Retinal pigment epithelial cell (primary cell): ENCODE measurements around the gene ATXN2.

Experiments
- DNase-seq: peaks from one replicate; pipeline ENCODE4 v3.0.0-alpha.2; 2010; ENCODE audit warnings: low read depth
- H3K4me3 ChIP-seq: 2 replicates; pipeline ENCODE4 v1.5.1; 2011; ENCODE audit warnings: mild to moderate bottlenecking, low read length, control low read depth, moderate library complexity
- TF ChIP-seq, protein P1 (sequence below): conservative IDR thresholded peaks from 2 replicates; pipeline ENCODE4 v1.5.1; 2011; ENCODE audit warnings: low read depth, low read length, control low read depth, inconsistent platforms

Gene ATXN2

DNA sequence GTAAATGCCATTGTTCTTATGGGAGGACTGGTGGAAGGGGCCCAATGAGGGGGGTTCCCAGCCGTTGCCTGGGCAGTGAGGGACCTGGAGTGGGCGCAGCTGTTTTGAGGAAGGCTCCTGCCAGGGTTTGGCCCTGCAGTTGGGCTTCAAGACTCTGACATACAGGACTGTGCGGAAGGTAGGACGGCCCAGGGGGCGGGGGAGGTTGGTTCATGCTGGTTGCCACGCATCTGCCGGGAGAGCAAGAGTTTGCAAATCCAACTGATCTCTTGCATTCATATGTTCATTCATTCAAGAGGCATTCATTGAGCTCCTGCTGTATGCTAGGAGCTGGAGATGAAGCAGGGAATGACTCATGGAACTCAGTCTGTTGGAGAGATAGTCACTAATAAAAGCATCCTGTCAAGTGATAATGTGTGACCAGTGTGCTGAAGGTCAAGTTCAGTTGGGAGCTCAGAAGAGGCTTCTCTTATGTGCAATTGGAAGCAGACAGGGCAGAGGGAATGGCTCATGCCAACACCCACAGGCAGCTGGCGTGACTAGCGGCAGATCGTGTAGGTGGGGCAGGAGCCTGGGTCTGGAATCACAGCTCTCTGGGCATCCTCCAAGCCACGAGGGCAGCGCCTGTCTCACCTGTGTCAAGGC, 185.6 kb downstream of the ATXN2 start:
- no peak for DNase-seq
- no peak overlapping the region for H3K4me3 ChIP-seq
- TF ChIP-seq, protein P1, sequence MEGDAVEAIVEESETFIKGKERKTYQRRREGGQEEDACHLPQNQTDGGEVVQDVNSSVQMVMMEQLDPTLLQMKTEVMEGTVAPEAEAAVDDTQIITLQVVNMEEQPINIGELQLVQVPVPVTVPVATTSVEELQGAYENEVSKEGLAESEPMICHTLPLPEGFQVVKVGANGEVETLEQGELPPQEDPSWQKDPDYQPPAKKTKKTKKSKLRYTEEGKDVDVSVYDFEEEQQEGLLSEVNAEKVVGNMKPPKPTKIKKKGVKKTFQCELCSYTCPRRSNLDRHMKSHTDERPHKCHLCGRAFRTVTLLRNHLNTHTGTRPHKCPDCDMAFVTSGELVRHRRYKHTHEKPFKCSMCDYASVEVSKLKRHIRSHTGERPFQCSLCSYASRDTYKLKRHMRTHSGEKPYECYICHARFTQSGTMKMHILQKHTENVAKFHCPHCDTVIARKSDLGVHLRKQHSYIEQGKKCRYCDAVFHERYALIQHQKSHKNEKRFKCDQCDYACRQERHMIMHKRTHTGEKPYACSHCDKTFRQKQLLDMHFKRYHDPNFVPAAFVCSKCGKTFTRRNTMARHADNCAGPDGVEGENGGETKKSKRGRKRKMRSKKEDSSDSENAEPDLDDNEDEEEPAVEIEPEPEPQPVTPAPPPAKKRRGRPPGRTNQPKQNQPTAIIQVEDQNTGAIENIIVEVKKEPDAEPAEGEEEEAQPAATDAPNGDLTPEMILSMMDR = no peak

DNA sequence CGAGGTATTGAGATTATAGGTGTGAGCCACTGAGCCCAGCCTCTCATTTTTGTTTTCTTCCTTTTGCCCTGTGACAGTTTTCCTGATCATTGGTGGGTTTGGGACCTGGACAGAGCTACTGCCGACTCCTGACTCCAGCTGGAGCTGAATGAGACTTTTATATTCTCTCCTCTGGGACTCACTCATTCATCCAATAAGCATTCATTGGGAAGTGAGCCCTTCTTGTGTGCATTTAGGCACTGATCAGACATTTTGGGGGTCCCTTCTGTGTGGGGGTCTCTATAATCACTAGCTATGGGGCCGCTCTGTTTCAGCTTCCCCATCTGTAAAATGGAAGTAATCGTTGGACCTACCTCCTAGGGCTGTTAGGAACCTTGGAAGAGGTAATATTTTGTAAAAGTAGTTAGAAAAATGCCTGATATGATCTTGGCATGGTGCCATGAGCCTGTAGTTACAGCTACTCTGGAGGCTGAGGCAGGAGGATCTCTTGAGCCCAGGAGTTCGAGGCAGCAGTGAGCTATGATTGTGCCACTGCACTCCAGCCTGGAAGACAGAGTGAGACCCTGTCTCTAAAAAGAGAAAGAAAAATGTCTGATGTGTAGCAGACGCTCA, 186.2 kb downstream of the ATXN2 start:
- DNase-seq = no peak
- H3K4me3 ChIP-seq = no peak overlapping the region
- TF ChIP-seq, protein P1 = no peak

DNA sequence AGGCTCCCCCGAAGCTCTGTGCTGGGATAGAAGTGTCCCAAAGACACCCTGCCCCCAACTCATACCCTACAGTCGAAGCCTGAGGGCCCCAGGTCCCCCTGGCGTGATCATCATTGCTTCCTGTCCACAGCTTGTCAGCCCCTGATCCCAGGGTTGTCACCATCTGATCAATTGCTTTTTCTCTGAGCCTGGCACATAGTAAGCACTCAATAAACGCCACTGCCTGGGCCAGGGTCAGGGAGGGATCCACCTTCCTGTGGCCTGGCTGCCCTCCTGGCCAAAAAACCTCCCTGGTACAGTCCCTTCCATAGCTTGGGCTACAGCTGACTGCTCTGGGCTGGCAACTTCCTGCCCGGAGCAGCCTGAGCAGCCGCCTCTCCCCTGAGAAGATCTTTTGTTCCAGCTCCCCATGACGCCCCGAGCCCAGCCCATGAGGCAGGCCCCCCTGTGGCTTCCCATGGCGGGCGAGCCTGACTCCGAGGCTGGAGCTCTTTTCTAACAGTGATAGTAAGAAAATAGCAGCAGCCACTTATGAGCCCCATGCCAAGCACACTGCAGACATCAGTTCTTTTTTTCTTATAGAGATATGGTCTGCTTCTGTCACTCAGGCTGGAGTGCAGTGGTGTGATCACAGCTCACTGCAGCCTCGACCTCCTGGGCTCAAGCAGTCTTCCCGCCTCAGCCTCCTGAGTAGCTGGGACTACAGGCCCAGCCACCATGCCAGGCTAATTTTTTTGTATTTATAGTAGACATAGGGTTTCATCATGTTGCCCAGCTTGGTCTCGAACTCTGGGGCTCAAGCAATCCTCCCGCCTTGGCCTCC, 186.9 kb downstream of the ATXN2 start:
- no peak for DNase-seq
- TF ChIP-seq, protein P1 = no peak
- H3K4me3 ChIP-seq = no peak overlapping the region

DNA sequence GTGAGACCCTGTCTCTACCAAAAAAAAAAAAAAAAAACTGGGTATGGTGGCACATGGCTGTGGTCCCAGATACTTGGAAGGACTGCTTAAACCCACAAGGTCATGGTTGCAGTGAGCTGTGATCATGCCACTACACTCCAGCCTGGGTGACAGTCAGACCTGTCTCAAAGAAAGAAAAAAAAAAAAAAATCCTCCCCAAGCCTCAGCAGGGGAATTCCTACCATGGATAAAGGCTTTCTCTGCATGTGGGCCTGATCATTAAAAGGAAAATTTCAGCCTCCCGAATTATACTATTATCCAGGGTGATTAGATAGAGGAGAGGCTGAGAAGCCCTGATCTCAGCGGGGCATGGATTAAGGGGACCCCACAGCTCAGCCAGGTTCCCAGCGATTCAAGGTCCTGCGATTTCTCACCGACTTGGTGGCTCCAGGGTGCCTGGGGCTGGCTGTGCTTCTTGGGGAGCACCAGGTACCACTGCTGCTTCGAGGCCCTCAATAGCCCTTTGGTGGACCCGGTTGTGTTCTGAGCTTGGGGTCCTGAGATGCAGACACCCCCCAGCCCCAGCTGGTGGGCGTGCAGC, 187.8 kb downstream of the ATXN2 start:
- H3K4me3 ChIP-seq = no peak overlapping the region
- no peak for DNase-seq
- TF ChIP-seq, protein P1 = no peak

DNA sequence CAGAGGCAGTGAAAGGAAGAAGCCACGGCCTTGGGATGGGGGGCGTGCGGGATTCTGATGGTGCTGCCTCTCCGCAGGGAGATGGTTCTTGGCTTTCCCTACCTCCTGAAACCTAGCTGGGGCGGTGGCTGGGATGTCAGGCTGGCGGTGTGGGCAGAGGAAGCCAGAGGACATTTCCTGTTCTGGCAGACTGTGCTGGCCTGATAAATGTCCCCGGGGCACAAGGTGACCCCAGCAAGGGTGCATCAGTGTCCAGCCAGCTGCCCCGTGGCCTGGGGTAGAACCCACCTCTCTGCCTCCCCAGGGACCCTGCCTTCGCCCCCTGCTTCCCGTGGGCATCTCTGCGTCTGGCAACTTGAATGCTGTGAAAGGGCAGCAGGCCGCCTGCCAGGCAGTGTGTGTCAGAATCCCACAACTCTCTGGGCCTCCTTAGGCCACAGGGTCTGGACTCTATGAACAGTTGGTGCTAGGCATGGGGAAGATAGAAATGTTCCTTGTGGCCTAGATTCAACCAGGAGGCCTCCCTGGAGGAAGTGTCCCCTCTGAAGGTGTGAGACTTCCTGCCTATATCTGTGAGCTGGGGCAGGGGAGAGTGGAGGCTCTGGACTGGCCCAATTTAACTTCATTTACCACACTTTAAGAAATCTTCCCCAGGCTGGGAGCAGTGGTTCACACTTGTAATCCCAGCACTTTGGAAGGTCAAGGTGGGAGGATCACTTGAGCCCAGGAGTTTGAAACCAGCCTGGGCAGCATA, 188.5 kb downstream of the ATXN2 start:
- no peak for DNase-seq
- TF ChIP-seq, protein P1 = no peak
- no peak overlapping the region for H3K4me3 ChIP-seq

DNA sequence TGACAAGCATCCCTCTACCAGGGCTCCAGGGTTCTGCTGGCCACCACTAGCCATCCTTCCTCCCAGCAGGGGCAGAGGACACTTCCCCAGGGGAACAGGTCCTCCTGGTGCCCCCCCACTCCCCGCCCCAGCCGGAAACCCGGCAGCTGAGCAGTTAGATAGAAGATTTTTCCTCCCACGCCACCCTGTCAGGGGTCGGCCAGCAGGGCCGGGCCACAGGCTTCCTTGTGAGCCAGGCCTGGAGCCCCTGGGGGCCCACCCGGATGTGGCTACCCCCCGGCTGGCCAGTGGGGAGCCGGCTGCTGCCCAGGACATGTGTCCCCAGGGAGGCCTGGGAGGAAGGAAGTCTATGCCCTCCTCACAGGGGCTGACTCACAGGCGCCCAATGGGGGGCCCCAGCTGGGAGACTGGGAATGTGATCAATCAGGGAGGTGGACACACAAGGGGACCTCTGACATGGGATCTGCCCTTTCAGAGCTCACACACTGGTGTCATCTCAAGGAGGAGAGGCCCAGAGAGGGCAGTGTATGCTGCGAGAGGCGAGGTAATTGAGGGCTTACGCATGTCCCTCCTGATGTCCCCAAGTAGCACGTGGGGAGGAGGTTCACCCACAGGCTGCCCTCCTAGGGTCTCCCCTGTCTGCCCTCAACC, 189.2 kb downstream of the ATXN2 start:
- DNase-seq = no peak
- H3K4me3 ChIP-seq = no peak overlapping the region
- TF ChIP-seq, protein P1 = no peak
